Loucy (cell line): ENCODE data around the gene HEG1.
A peak's percentile ranks its signal among the peaks of the same experiment; 100 is the strongest.

ENCODE experiments used
- H2AFZ ChIP-seq: fragments of 200-600 bp; sonication (generic); 2 replicates; pipeline ENCODE4 v1.6.0; 2016; ENCODE audit warnings: antibody characterized with exemption, mild to moderate bottlenecking, low read length, moderate library complexity
- H3F3A ChIP-seq: fragments of 200-600 bp; 2 replicates; pipeline ENCODE4 v1.6.0; 2016; ENCODE audit warnings: antibody characterized with exemption, low read depth, mild to moderate bottlenecking
- H3K27me3 ChIP-seq: fragments of 200-600 bp; sonication (generic); 2 replicates; pipeline ENCODE4 v1.6.1; 2014; ENCODE audit warnings: low read length, mild to moderate bottlenecking; ENCODE audit not compliant: insufficient read depth, poor library complexity, severe bottlenecking
- H3K36me3 ChIP-seq: fragments of 200-600 bp; sonication (generic); 2 replicates; pipeline ENCODE4 v1.6.1; 2016; ENCODE audit warnings: low read length; ENCODE audit not compliant: insufficient read depth
- H3K4me1 ChIP-seq: fragments of 200-600 bp; sonication (generic); 2 replicates; pipeline ENCODE4 v1.5.1; 2014; ENCODE audit warnings: low read length, mild to moderate bottlenecking; ENCODE audit not compliant: insufficient read depth, poor library complexity, severe bottlenecking
- H3K4me2 ChIP-seq: fragments of 200-600 bp; sonication (generic); 2 replicates; pipeline ENCODE4 v1.6.0; 2014; ENCODE audit warnings: antibody characterized with exemption, low read length, low read depth, mild to moderate bottlenecking; ENCODE audit not compliant: poor library complexity, severe bottlenecking
- H3K4me3 ChIP-seq: fragments of 200-600 bp; sonication (generic); 2 replicates; pipeline ENCODE4 v1.5.1; 2014; ENCODE audit warnings: low read length, mild to moderate bottlenecking, mixed read lengths; ENCODE audit not compliant: poor library complexity, severe bottlenecking
- H3K79me2 ChIP-seq: fragments of 200-600 bp; sonication (generic); 2 replicates; pipeline ENCODE4 v1.6.1; 2014; ENCODE audit warnings: low read length; ENCODE audit not compliant: insufficient read depth
- H3K9ac ChIP-seq: fragments of 200-600 bp; sonication (generic); 2 replicates; pipeline ENCODE4 v1.6.0; 2014; ENCODE audit warnings: mild to moderate bottlenecking, low read depth, low read length, moderate library complexity; ENCODE audit not compliant: poor library complexity, severe bottlenecking
- H3K9me2 ChIP-seq: fragments of 200-600 bp; sonication (generic); replicated peaks from 2 replicates; pipeline ENCODE4 v1.6.1; 2016; ENCODE audit warnings: low read depth, low read length, mixed read lengths
- H3K9me3 ChIP-seq: fragments of 200-600 bp; sonication (generic); 2 replicates; pipeline ENCODE4 v1.6.1; 2014; ENCODE audit warnings: mild to moderate bottlenecking, antibody characterized with exemption, low read length, low read depth; ENCODE audit not compliant: insufficient read depth
- H4K20me1 ChIP-seq: fragments of 200-600 bp; sonication (generic); 2 replicates; pipeline ENCODE4 v1.6.0; 2014; ENCODE audit warnings: antibody characterized with exemption, low read length, mild to moderate bottlenecking; ENCODE audit not compliant: insufficient read depth, poor library complexity, severe bottlenecking
- EZH2phosphoT487 ChIP-seq: fragments of 200-600 bp; IDR thresholded peaks from 2 replicates; pipeline ENCODE4 v1.6.1; 2018; ENCODE audit warnings: antibody characterized with exemption, mild to moderate bottlenecking, moderate library complexity, borderline replicate concordance
- TF ChIP-seq, protein P1 (sequence below): fragments of 200-600 bp; sonication (generic); conservative IDR thresholded peaks from 2 replicates; pipeline ENCODE4 v1.5.1; 2014; ENCODE audit warnings: mild to moderate bottlenecking, antibody characterized with exemption, low read length

The HEG1 gene

DNA sequence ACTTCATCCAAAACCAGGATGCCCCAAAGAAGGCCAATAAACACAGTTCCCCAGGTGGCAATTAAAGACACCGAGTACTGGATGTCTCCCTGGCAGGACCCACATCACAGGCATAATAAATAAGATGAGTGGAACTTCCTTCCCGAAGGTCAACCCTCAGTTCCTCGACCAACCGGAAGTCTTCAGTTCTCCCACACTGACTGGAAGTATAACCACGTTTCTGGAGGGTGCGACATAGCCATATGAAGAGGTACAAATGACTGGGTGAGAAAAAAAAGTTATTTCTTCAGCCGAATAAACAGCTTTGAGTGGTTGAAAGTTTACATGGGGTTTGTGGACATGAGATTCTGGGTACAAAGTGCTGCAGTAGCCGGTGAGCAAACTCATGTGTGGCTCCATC, 86.6 kb downstream of the HEG1 start:
- H3K9me3 ChIP-seq = no peaks in the 10 kb centered on the region
- TF ChIP-seq, protein P1, sequence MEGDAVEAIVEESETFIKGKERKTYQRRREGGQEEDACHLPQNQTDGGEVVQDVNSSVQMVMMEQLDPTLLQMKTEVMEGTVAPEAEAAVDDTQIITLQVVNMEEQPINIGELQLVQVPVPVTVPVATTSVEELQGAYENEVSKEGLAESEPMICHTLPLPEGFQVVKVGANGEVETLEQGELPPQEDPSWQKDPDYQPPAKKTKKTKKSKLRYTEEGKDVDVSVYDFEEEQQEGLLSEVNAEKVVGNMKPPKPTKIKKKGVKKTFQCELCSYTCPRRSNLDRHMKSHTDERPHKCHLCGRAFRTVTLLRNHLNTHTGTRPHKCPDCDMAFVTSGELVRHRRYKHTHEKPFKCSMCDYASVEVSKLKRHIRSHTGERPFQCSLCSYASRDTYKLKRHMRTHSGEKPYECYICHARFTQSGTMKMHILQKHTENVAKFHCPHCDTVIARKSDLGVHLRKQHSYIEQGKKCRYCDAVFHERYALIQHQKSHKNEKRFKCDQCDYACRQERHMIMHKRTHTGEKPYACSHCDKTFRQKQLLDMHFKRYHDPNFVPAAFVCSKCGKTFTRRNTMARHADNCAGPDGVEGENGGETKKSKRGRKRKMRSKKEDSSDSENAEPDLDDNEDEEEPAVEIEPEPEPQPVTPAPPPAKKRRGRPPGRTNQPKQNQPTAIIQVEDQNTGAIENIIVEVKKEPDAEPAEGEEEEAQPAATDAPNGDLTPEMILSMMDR = no peak
- TF ChIP-seq EZH2phosphoT487 = no peak

DNA sequence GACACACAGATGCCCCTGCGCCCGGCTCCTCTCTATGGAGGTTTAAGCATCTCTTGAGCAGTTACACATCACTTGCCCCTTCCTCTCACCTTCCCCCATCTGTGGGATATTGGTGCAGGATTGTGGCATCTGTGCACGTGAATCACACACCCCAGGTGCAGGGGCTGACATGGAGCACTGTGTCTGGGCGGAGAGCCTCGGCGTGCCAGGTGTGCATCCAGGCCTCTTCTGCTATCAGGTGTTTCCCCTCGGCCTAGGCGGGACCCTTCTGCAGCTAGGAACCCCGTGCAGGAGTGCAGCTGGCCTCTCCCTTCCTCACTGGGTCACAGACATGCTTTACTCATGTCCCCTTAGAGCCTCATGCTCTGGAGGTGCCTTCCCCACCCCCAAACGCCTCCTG, 87.8 kb downstream of the HEG1 start:
- H3K4me2 ChIP-seq = no peak overlapping the region
- no peaks in the 10 kb centered on the region for H3F3A ChIP-seq
- TF ChIP-seq, protein P1 = no peak
- no peak for TF ChIP-seq EZH2phosphoT487
- no peaks in the 10 kb centered on the region for H3K9me3 ChIP-seq
- no peaks in the 10 kb centered on the region for H3K79me2 ChIP-seq
- H3K4me1 ChIP-seq = peaks cover 12% of the 10 kb centered on the region
- no peak overlapping the region for H3K4me3 ChIP-seq
- H3K9me2 ChIP-seq = no peaks in the 10 kb centered on the region
- no peaks in the 10 kb centered on the region for H4K20me1 ChIP-seq
- no peak overlapping the region for H2AFZ ChIP-seq
- H3K36me3 ChIP-seq = peaks cover 9% of the 10 kb centered on the region; the same call in 1 of the 2 replicates
- no peak overlapping the region for H3K9ac ChIP-seq
- no peaks in the 10 kb centered on the region for H3K27me3 ChIP-seq

More for the DNA sequence above, 86.6 kb downstream of the HEG1 start:
- H3K9me2 ChIP-seq = no peaks in the 10 kb centered on the region
- no peaks in the 10 kb centered on the region for H3K27me3 ChIP-seq
- H3K4me3 ChIP-seq = no peak overlapping the region
- peak overlapping the region; percentile 43 for H3K4me2 ChIP-seq
- H3K4me1 ChIP-seq = peaks cover 12% of the 10 kb centered on the region
- H3K9ac ChIP-seq = no peak overlapping the region
- no peaks in the 10 kb centered on the region for H3F3A ChIP-seq
- no peaks in the 10 kb centered on the region for H3K79me2 ChIP-seq
- H4K20me1 ChIP-seq = no peaks in the 10 kb centered on the region
- no peak overlapping the region for H2AFZ ChIP-seq
- peaks cover 14% of the 10 kb centered on the region; the same call in 1 of the 2 replicates for H3K36me3 ChIP-seq

DNA sequence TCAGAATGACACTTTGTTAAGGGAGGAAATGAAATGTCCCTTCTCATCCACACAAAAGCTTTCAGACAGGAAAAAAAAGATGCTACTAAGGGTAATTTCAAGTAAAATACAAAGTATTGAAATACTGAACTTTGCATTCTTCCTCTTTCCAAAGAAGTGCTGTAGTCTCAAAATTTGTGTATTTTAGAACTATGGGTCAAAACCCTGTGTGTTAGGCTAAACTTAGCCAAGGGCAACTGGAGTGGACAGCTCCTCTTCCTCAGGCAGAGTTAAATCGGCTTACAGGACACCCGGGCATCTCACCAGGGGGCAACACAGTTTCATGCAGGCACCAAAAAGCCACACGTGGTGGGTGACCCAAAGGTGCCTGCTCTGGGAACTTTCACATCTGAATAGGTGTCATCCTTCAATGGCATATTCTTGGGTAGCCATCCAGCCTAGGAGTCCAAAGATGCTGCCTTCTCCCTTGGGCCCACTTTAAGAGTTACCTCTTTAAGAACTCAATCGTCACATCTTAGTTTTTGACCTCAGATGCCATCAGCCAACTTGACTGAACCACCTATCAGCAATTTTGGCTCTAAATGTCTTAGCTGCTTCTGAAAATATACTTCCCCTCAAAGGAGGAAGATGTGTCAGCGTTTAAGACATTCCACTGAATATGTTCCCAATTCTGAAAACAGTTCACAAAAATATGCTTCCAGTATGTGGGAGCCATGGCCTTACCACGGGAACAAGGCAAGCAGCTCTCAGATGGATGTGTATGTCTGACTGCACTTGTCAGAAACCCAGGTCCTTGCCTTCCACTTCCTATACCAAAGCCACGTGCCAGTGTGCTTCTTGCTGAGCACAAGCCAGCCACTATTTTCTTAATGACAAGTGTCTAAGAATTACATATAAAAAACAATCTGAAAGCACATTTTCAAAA, 89.0 kb downstream of the HEG1 start:
- no peaks in the 10 kb centered on the region for H3K9me3 ChIP-seq
- H2AFZ ChIP-seq = no peak overlapping the region
- H4K20me1 ChIP-seq = no peaks in the 10 kb centered on the region
- H3K9me2 ChIP-seq = no peaks in the 10 kb centered on the region
- H3K79me2 ChIP-seq = no peaks in the 10 kb centered on the region
- peaks cover 9% of the 10 kb centered on the region; the same call in 1 of the 2 replicates for H3K36me3 ChIP-seq
- no peak overlapping the region for H3K4me2 ChIP-seq
- no peaks in the 10 kb centered on the region for H3K27me3 ChIP-seq
- TF ChIP-seq EZH2phosphoT487 = no peak
- TF ChIP-seq, protein P1 = no peak
- H3K4me1 ChIP-seq = peaks cover 12% of the 10 kb centered on the region
- no peak overlapping the region for H3K4me3 ChIP-seq
- no peaks in the 10 kb centered on the region for H3F3A ChIP-seq
- H3K9ac ChIP-seq = no peak overlapping the region
